H9 (cell line): Measurements from ENCODE around the gene HDHD3. TPM values are rescaled to one million over a fixed set of nuclear protein-coding genes. Genes with fewer than 3 reads are reported as not detected.

Experiments used
- DNase-seq: peaks from one replicate; pipeline ENCODE4 v3.0.0-alpha.2; 2017
- H2AFZ ChIP-seq: one replicate; pipeline ENCODE4 v1.6.1; 2013; ENCODE audit warnings: mild to moderate bottlenecking, low read length, control low read depth, moderate library complexity
- H2AK5ac ChIP-seq: 2 replicates; pipeline ENCODE4 v1.6.1; 2013; ENCODE audit warnings: low read length, control low read depth, mixed read lengths; ENCODE audit not compliant: insufficient read length
- H2BK120ac ChIP-seq: one replicate; pipeline ENCODE4 v1.6.1; 2013; ENCODE audit warnings: low read depth, mild to moderate bottlenecking, low read length, control low read depth, inconsistent platforms; ENCODE audit not compliant: poor library complexity, severe bottlenecking
- H2BK12ac ChIP-seq: 2 replicates; pipeline ENCODE4 v1.6.1; 2013; ENCODE audit warnings: low read length, control low read depth, mixed read lengths, low read depth; ENCODE audit not compliant: insufficient read length
- H2BK15ac ChIP-seq: 2 replicates; pipeline ENCODE4 v1.6.1; 2013; ENCODE audit warnings: low read depth, low read length, control low read depth
- H2BK20ac ChIP-seq: one replicate; pipeline ENCODE4 v1.6.1; 2013; ENCODE audit warnings: low read depth, mild to moderate bottlenecking, low read length, control low read depth, inconsistent platforms; ENCODE audit not compliant: poor library complexity, severe bottlenecking
- H2BK5ac ChIP-seq: 2 replicates; pipeline ENCODE4 v1.6.1; 2013; ENCODE audit warnings: low read length, control low read depth, mixed read lengths; ENCODE audit not compliant: insufficient read length
- H3K14ac ChIP-seq: 2 replicates; pipeline ENCODE4 v1.6.1; 2013; ENCODE audit warnings: low read length, control low read depth; ENCODE audit not compliant: insufficient read depth
- H3K18ac ChIP-seq: 2 replicates; pipeline ENCODE4 v1.6.1; 2013; ENCODE audit warnings: low read depth, mild to moderate bottlenecking, mixed read lengths, low read length, control low read depth; ENCODE audit not compliant: insufficient read length
- H3K23ac ChIP-seq: 2 replicates; pipeline ENCODE4 v1.6.1; 2013; ENCODE audit warnings: low read length, control low read depth, mixed read lengths, low read depth; ENCODE audit not compliant: insufficient read length
- H3K23me2 ChIP-seq: 2 replicates; pipeline ENCODE4 v1.6.1; 2013; ENCODE audit warnings: low read depth, mild to moderate bottlenecking, mixed read lengths, low read length, control low read depth; ENCODE audit not compliant: insufficient read length, poor library complexity, severe bottlenecking
- H3K27ac ChIP-seq: 2 replicates; pipeline ENCODE4 v1.5.1; 2013; ENCODE audit warnings: low read length, control low read depth, mixed read lengths, low read depth; ENCODE audit not compliant: insufficient read length
- H3K27me3 ChIP-seq: 2 replicates; pipeline ENCODE4 v1.6.1; 2013; ENCODE audit warnings: low read length, control low read depth, inconsistent platforms; ENCODE audit not compliant: insufficient read depth
- H3K4ac ChIP-seq: 2 replicates; pipeline ENCODE4 v1.6.1; 2013; ENCODE audit warnings: low read depth, mild to moderate bottlenecking, control low read depth, inconsistent platforms, low read length, moderate library complexity
- H3K4me1 ChIP-seq: 2 replicates; pipeline ENCODE4 v1.6.1; 2013; ENCODE audit warnings: low read length, control low read depth, inconsistent platforms; ENCODE audit not compliant: insufficient read depth
- H3K4me2 ChIP-seq: 2 replicates; pipeline ENCODE4 v1.6.1; 2013; ENCODE audit warnings: low read length, control low read depth, mixed read lengths; ENCODE audit not compliant: insufficient read length, insufficient read depth
- H3K56ac ChIP-seq: 2 replicates; pipeline ENCODE4 v1.6.1; 2013; ENCODE audit warnings: low read depth, mild to moderate bottlenecking, mixed read lengths, low read length, control low read depth; ENCODE audit not compliant: insufficient read length
- H3K79me1 ChIP-seq: 2 replicates; pipeline ENCODE4 v1.6.1; 2013; ENCODE audit warnings: low read depth, mild to moderate bottlenecking, moderate library complexity, low read length, control low read depth, inconsistent platforms; ENCODE audit not compliant: insufficient read depth, poor library complexity, severe bottlenecking
- H3K79me2 ChIP-seq: 2 replicates; pipeline ENCODE4 v1.6.1; 2013; ENCODE audit warnings: low read length, control low read depth, inconsistent platforms; ENCODE audit not compliant: insufficient read depth
- H3K9ac ChIP-seq: 2 replicates; pipeline ENCODE4 v1.6.1; 2013; ENCODE audit warnings: low read length, control low read depth, mixed read lengths; ENCODE audit not compliant: insufficient read length; ENCODE audit errors: extremely low read depth
- H3K9me3 ChIP-seq: one replicate; pipeline ENCODE4 v1.6.1; 2013; ENCODE audit warnings: low read depth, low read length, inconsistent platforms; ENCODE audit not compliant: control insufficient read depth
- H3T11ph ChIP-seq: one replicate; pipeline ENCODE4 v1.6.1; 2013; ENCODE audit warnings: mild to moderate bottlenecking, low read length, control low read depth, inconsistent platforms
- H4K20me1 ChIP-seq: one replicate; pipeline ENCODE4 v1.6.1; 2013; ENCODE audit not compliant: control insufficient read depth, insufficient read length, insufficient read depth
- H4K5ac ChIP-seq: 2 replicates; pipeline ENCODE4 v1.6.1; 2013; ENCODE audit warnings: low read depth, mild to moderate bottlenecking, mixed read lengths, low read length, control low read depth; ENCODE audit not compliant: insufficient read length
- H4K8ac ChIP-seq: replicated peaks from 2 replicates; pipeline ENCODE4 v1.6.1; 2013; ENCODE audit warnings: low read length, control low read depth, mixed read lengths, low read depth; ENCODE audit not compliant: insufficient read length
- H4K91ac ChIP-seq: 2 replicates; pipeline ENCODE4 v1.6.1; 2013; ENCODE audit warnings: low read depth, mild to moderate bottlenecking, moderate library complexity, mixed read lengths, low read length, control low read depth; ENCODE audit not compliant: insufficient read length
- H3K27ac Mint-ChIP-seq, 3 experiments: 2 replicates in 2 of 3; 3 replicates in 1 of 3; pipeline ENCODE4 v1.8.0; 2020 to 2021; ENCODE audit warnings: mixed read lengths in 3 of 3, mild to moderate bottlenecking in 1 of 3, moderate library complexity in 1 of 3
- H3K27me3 Mint-ChIP-seq: 2 replicates; pipeline ENCODE4 v1.8.0; 2021; ENCODE audit warnings: low read depth, mild to moderate bottlenecking, moderate library complexity, mixed read lengths
- H3K36me3 Mint-ChIP-seq, 3 experiments: 2 replicates in 2 of 3; 3 replicates in 1 of 3; pipeline ENCODE4 v1.8.0; 2020 to 2021; ENCODE audit warnings: low read depth in 3 of 3, mixed read lengths in 3 of 3; ENCODE audit not compliant: insufficient read depth in 1 of 3
- H3K4me1 Mint-ChIP-seq, 2 experiments: 2 replicates each; pipeline ENCODE4 v1.8.0; 2020; ENCODE audit warnings: mixed read lengths in 2 of 2
- H3K4me3 Mint-ChIP-seq, 2 experiments: 2 replicates in 1 of 2; 3 replicates in 1 of 2; pipeline ENCODE4 v1.8.0; 2020 to 2021; ENCODE audit warnings: mild to moderate bottlenecking in 2 of 2, mixed read lengths in 2 of 2, moderate library complexity in 1 of 2
- H3K9me3 Mint-ChIP-seq, 2 experiments: 2 replicates in 1 of 2; 3 replicates in 1 of 2; pipeline ENCODE4 v1.8.0; 2020; ENCODE audit warnings: mild to moderate bottlenecking in 2 of 2, mixed read lengths in 2 of 2, moderate library complexity in 1 of 2
- WGBS: extraction: QIAGEN DNeasy Blood & Tissue Kit; methylation state at CpG from one replicate; pipeline ENCODE4 v1.1.7; 2013; ENCODE audit warnings: missing lambda C conversion rate, low lambda C conversion rate, mixed read lengths; ENCODE audit not compliant: insufficient read length; ENCODE audit errors: extremely low coverage; 5-methylcytosine and 5-hydroxymethylcytosine counted together
- total RNA-seq: library from RNA; stranded (reverse); gene quantifications from 2 replicates; pipeline ENCODE4 v1.2.1, GENCODE V29; 2021
- TF ChIP-seq, protein P1 (sequence below): fragments of 200-600 bp; sonication (generic); conservative IDR thresholded peaks from 3 replicates; pipeline ENCODE4 v1.8.0; 2021; ENCODE audit warnings: antibody characterized with exemption, mild to moderate bottlenecking

HDHD3 gene
- total RNA-seq, 1 experiment from 2014 or later: 10.9 TPM

DNA sequence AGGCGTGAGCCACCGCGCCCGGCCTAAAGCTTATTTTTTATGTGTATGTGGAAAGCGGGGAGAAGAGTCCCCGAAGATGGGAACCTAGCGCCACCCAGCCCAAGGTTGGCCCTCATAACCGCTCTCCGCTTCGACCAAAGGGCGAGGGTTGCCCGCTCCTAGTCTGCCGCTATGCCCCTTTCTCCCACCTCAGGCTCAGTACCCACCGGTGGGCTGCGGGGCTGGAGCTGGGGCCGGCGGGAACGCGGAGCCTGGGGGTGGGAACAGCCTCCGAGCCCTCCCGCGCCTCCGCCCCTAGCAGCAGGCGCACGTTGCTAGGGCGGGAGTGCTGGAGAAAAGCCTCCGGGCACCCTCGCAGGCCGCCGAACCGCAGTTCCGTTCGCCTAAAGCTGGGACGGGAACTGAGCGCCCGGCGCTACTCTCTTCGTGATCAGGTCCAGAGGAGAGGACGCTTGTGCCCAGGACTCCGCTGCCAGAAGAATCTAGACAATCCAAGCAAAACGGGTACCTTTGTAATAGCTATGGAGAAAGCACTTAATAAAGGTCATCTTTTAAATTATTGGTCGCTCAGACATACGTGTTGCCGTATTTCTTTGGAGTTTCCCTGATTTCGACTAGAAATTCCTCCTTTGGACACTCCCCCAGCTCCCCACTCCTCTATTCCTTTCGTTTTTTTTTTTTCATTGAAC lies 36.6 kb downstream of the HDHD3 start, which contains the start of gene WDR31:
TSS of gene WDR31 (minus strand) at position 265 of the 689 bp plus-strand sequence. CDS start 8,253 bp downstream, outside the sequence.
- Histone ChIP-seq H3K23me2 (peaks cover 9% of the 10 kb centered on the region), H3K23ac (no peak within 1 kb of the TSS), H2AK5ac (no peak within 1 kb of the TSS), H3K27ac (no peak within 1 kb of the TSS), H2BK15ac (no peak within 1 kb of the TSS), H3K79me2 (no peaks in the 10 kb centered on the region), H3T11ph (no peak within 1 kb of the TSS), H3K4me2 (peak within 1 kb of the TSS; percentile 75), H4K91ac (no peak within 1 kb of the TSS), H2BK5ac (no peak within 1 kb of the TSS), H3K18ac (no peak within 1 kb of the TSS), H2BK20ac (no peak within 1 kb of the TSS), H3K9me3 (no peaks in the 10 kb centered on the region), H2AFZ (peak within 1 kb of the TSS; percentile 66), H4K20me1 (no peaks in the 10 kb centered on the region), H3K56ac (no peak within 1 kb of the TSS), H4K5ac (no peak within 1 kb of the TSS), H3K4me1 (no peaks in the 10 kb centered on the region), H3K4ac (no peak within 1 kb of the TSS), H2BK120ac (no peak within 1 kb of the TSS), H3K9ac (peak within 1 kb of the TSS; percentile 31), H3K79me1 (no peaks in the 10 kb centered on the region), H3K27me3 (no peaks in the 10 kb centered on the region; the same call in 1 of the 2 replicates), H2BK12ac (no peak within 1 kb of the TSS), H3K14ac (no peak within 1 kb of the TSS), H4K8ac (no peak within 1 kb of the TSS)
- peak; percentile 90 for DNase-seq
- H3K27me3 Mint-ChIP-seq: peaks cover 38% of the 10 kb centered on the region
- peaks cover 0 to 7% of the 10 kb centered on the region in 2 experiments for H3K4me1 Mint-ChIP-seq
- H3K27ac Mint-ChIP-seq: peak within 1 kb of the TSS in 1 of 3 experiments; percentile 87; a peak in 2 of 7 replicates
- peak within 1 kb of the TSS; percentile 67 to 84 for H3K4me3 Mint-ChIP-seq
- no peaks in the 10 kb centered on the region; a peak in 1 of 5 replicates for H3K9me3 Mint-ChIP-seq
- no peaks in the 10 kb centered on the region for H3K36me3 Mint-ChIP-seq
- no CpG with 5 or more reads among the region's 46 CpGs for whole genome bisulfite sequencing
- TF ChIP-seq, protein P1, sequence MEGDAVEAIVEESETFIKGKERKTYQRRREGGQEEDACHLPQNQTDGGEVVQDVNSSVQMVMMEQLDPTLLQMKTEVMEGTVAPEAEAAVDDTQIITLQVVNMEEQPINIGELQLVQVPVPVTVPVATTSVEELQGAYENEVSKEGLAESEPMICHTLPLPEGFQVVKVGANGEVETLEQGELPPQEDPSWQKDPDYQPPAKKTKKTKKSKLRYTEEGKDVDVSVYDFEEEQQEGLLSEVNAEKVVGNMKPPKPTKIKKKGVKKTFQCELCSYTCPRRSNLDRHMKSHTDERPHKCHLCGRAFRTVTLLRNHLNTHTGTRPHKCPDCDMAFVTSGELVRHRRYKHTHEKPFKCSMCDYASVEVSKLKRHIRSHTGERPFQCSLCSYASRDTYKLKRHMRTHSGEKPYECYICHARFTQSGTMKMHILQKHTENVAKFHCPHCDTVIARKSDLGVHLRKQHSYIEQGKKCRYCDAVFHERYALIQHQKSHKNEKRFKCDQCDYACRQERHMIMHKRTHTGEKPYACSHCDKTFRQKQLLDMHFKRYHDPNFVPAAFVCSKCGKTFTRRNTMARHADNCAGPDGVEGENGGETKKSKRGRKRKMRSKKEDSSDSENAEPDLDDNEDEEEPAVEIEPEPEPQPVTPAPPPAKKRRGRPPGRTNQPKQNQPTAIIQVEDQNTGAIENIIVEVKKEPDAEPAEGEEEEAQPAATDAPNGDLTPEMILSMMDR: no peak
